Suprapubic skin (tissue), 4 donors: ENCODE measurements around the gene ULK4. TPM values are rescaled to one million over a fixed set of nuclear protein-coding genes. Genes with fewer than 3 reads are reported as not detected.

Source experiments
- DNase-seq, 2 donors: peaks; one replicate each; pipeline ENCODE4 v3.0.0-alpha.2; 2019; ENCODE audit warnings: low spot score in 2 of 2
- H3K27ac ChIP-seq: fragments of 200-600 bp; sonication (generic); one replicate; pipeline ENCODE4 v1.5.1; 2019
- H3K27me3 ChIP-seq: fragments of 200-600 bp; sonication (generic); one replicate; pipeline ENCODE4 v1.5.1; 2019
- H3K36me3 ChIP-seq: fragments of 200-600 bp; sonication (generic); one replicate; pipeline ENCODE4 v1.5.1; 2019
- H3K4me1 ChIP-seq: fragments of 200-600 bp; sonication (generic); one replicate; pipeline ENCODE4 v1.5.1; 2019
- H3K4me3 ChIP-seq: fragments of 200-600 bp; sonication (generic); one replicate; pipeline ENCODE4 v1.5.1; 2019; ENCODE audit warnings: mild to moderate bottlenecking
- H3K9me3 ChIP-seq: fragments of 200-600 bp; sonication (generic); one replicate; pipeline ENCODE4 v1.5.1; 2019
- CTCF ChIP-seq, 2 donors: fragments of 200-600 bp in 1 of 2; fragments of 450-650 bp in 1 of 2; sonication (generic) in 1 of 2; IDR thresholded peaks; one replicate each; pipeline ENCODE4 v1.5.1; 2016 to 2019; ENCODE audit warnings: antibody characterized with exemption in 2 of 2, mild to moderate bottlenecking in 1 of 2, moderate library complexity in 1 of 2
- EP300 ChIP-seq: sonication (generic); formaldehyde crosslinking; IDR thresholded peaks from one replicate; pipeline ENCODE4 v1.6.1; 2017; ENCODE audit warnings: antibody characterized with exemption
- POLR2A ChIP-seq, 2 donors: fragments of 450-650 bp; IDR thresholded peaks; one replicate each; pipeline ENCODE4 v1.6.1; 2017; ENCODE audit warnings: antibody characterized with exemption in 2 of 2, mild to moderate bottlenecking in 2 of 2, moderate library complexity in 2 of 2
- POLR2AphosphoS5 ChIP-seq, 3 donors: sonication (generic); formaldehyde crosslinking; IDR thresholded peaks; one replicate each; pipeline ENCODE4 v1.6.1; 2017; ENCODE audit warnings: antibody characterized with exemption in 3 of 3
- WGBS: methylation state at CpG from one replicate; pipeline ENCODE4 v1.1.5; 2018; 5-methylcytosine and 5-hydroxymethylcytosine counted together
- total RNA-seq, 4 donors: library from RNA; depleted of rRNA; stranded (reverse); fragments of >200 nt; gene quantifications; one replicate each; pipeline ENCODE4 v1.1.0, GENCODE V29; 2016

ULK4 gene
- total RNA-seq, 4 donors from 2014 or later, result 11.7 to 21.7 (median 16.6) TPM

- Histone ChIP-seq H3K4me1 (peaks cover 6% of the 10 kb centered on the region), H3K9me3 (no peaks in the 10 kb centered on the region), H3K36me3 (no peaks in the 10 kb centered on the region), H3K27ac (no peak overlapping the region), H3K27me3 (no peaks in the 10 kb centered on the region), H3K4me3 (no peak overlapping the region)
- TF ChIP-seq POLR2A (IDR thresholded peaks at IDR 0.05) (no peak), POLR2AphosphoS5 (IDR thresholded peaks at IDR 0.05) (no peak), EP300 (no peak), CTCF (IDR thresholded peaks at IDR 0.05) (no peak)
- 82% methylated on average over 2 of the region's 2 CpGs for WGBS
- DNase-seq, result no peak
These were observed 605.1 kb downstream of the ULK4 start for GRCh38 chr3:41356775-41357174.

GRCh38 chr3:41352510-41352909, 609.4 kb downstream of the ULK4 start:
- Histone ChIP-seq H3K27me3 (no peaks in the 10 kb centered on the region), H3K4me1 (peaks cover 9% of the 10 kb centered on the region), H3K36me3 (no peaks in the 10 kb centered on the region), H3K4me3 (no peak overlapping the region), H3K27ac (no peak overlapping the region), H3K9me3 (no peaks in the 10 kb centered on the region)
- TF ChIP-seq CTCF (IDR thresholded peaks at IDR 0.05) (no peak), EP300 (no peak), POLR2AphosphoS5 (IDR thresholded peaks at IDR 0.05) (no peak), POLR2A (IDR thresholded peaks at IDR 0.05) (no peak)
- WGBS, result 88% methylated on average over 3 of the region's 3 CpGs
- no peak for DNase-seq

- no peak for DNase-seq
- 66% methylated on average over 2 of the region's 2 CpGs for WGBS
These were observed 611.5 kb downstream of the ULK4 start for GRCh38 chr3:41350441-41350840.

GRCh38 chr3:41348401-41348800, 613.5 kb downstream of the ULK4 start:
- no peak for TF ChIP-seq POLR2A (IDR thresholded peaks at IDR 0.05)
- TF ChIP-seq EP300, result no peak
- no peak for TF ChIP-seq CTCF (IDR thresholded peaks at IDR 0.05)
- TF ChIP-seq POLR2AphosphoS5 (IDR thresholded peaks at IDR 0.05), result no peak
- DNase-seq, result no peak
- Histone ChIP-seq H3K36me3 (no peaks in the 10 kb centered on the region), H3K4me1 (peaks cover 9% of the 10 kb centered on the region), H3K27ac (no peak overlapping the region), H3K4me3 (no peak overlapping the region), H3K9me3 (no peaks in the 10 kb centered on the region), H3K27me3 (no peaks in the 10 kb centered on the region)
- WGBS, result 96% methylated on average over 4 of the region's 4 CpGs

More at GRCh38 chr3:41350441-41350840, 611.5 kb downstream of the ULK4 start:
- Histone ChIP-seq H3K9me3 (no peaks in the 10 kb centered on the region), H3K4me3 (no peak overlapping the region), H3K36me3 (no peaks in the 10 kb centered on the region), H3K4me1 (peaks cover 9% of the 10 kb centered on the region), H3K27ac (no peak overlapping the region), H3K27me3 (no peaks in the 10 kb centered on the region)
- TF ChIP-seq CTCF (IDR thresholded peaks at IDR 0.05) (no peak), POLR2A (IDR thresholded peaks at IDR 0.05) (no peak), EP300 (no peak), POLR2AphosphoS5 (IDR thresholded peaks at IDR 0.05) (no peak)

GRCh38 chr3:41346698-41347270, 615.1 kb downstream of the ULK4 start:
- TF ChIP-seq POLR2AphosphoS5 (IDR thresholded peaks at IDR 0.05), result no peak
- TF ChIP-seq EP300, result no peak
- TF ChIP-seq CTCF (IDR thresholded peaks at IDR 0.05), result no peak
- TF ChIP-seq POLR2A (IDR thresholded peaks at IDR 0.05), result no peak
- WGBS, result 39% methylated on average over 4 of the region's 4 CpGs
- Histone ChIP-seq H3K4me3 (no peak overlapping the region), H3K4me1 (peaks cover 3% of the 10 kb centered on the region), H3K9me3 (no peaks in the 10 kb centered on the region), H3K36me3 (no peaks in the 10 kb centered on the region), H3K27ac (no peak overlapping the region), H3K27me3 (no peaks in the 10 kb centered on the region)
- DNase-seq, result no peak
